HG02938 (cell line): Measurements from ENCODE around the gene ZNF516.
"Not testable (repeated sequence)": the region's sequence is repeated elsewhere in the genome, so short reads cannot be mapped to it uniquely, and the experiment has no call there.

ENCODE experiments used
- ATAC-seq: cut with Tn5 transposase; IDR thresholded peaks from one replicate; pipeline ENCODE4 v1.9.1; 2021; ENCODE audit warnings: mild to moderate bottlenecking, moderate library complexity; ENCODE audit not compliant: unreplicated experiment

The ZNF516 gene

GRCh38 chr18:76474824-76475223 lies 20.2 kb downstream of the ZNF516 start:
- no peak for ATAC-seq

DNA sequence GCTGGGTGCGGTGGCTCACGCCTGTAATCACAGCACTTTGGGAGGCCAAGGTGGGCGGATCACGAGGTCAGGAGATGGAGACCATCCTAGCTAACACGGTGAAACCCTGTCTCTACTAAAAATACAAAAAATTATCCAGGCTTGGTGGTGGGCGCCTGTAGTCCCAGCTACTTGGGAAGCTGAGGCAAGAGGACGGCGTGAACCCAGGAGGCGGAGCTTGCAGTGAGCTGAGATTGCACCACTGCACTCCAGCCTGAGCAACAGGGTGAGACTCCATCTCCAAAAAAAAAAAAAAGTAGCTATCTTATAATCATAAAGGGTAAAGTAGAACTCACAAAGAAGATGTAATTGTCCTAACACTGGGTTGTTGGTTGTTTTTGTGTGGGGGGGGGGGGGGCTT lies 21.5 kb downstream of the ZNF516 start:
- not testable (repeated sequence) for ATAC-seq

DNA sequence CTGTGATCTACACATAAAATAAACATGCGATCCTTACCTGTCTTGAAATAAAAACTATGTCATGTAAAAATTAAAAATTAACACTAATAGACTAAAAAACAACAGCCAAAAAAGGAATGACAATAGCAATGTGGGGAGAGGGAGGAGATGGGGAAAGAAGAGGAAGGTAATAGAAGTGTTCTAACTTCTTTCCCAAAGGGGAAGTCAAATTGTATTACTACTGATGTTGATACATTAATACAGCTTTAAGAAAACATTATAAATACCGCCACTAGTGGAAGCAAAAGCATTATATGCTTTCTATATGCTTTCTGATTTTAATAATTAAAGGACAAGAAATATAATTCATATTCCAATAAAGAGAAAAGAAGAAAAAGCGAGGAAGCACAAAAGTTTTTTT lies 22.2 kb downstream of the ZNF516 start:
- no peak for ATAC-seq

GRCh38 chr18:76471593-76471992 lies 23.4 kb downstream of the ZNF516 start:
- no peak for ATAC-seq

DNA sequence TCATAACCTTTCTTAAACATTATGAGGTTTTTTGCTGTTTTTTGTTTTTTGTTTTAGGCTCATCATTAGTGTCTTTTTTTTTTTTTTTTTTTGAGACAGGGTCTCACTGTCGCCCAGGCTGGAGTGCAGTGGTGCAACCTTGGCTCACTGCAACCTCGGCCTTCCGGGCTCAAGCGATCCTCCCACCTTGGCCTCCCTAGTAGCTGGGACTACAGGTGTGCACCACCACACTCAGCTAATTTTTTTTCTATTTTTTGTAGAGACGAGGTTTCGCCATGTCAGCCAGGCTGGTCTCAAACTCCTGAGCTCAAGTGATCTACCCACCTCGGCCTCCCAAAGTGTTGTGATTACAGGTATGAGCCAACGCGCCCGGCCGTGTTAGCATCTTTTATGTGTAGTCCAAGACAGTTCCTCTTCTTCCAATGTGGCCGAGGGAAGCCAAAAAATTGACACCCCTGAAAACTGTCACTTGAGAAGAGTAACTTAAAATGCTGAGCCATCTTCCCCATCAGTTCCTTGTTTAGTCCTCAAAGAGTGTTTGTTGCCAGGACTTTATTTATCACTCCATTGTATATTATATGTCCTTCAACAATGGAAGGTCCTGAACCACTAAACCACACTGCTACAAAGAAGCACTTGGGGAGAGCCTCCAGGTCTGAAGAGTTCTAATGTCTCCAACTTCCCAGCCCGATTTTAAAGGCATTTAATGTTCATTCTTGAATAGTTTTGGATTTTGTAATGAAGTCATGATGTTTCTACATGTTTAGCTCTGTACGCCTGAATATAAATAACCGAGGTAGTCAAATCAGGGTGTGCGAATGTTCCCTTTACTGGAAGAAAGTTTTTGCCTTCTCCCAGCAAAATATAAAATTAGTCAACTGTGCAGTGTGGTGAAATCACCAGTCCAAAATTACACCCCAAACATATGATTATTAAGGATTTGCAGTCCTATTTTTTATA lies 26.4 kb downstream of the ZNF516 start:
- ATAC-seq, result no peak

DNA sequence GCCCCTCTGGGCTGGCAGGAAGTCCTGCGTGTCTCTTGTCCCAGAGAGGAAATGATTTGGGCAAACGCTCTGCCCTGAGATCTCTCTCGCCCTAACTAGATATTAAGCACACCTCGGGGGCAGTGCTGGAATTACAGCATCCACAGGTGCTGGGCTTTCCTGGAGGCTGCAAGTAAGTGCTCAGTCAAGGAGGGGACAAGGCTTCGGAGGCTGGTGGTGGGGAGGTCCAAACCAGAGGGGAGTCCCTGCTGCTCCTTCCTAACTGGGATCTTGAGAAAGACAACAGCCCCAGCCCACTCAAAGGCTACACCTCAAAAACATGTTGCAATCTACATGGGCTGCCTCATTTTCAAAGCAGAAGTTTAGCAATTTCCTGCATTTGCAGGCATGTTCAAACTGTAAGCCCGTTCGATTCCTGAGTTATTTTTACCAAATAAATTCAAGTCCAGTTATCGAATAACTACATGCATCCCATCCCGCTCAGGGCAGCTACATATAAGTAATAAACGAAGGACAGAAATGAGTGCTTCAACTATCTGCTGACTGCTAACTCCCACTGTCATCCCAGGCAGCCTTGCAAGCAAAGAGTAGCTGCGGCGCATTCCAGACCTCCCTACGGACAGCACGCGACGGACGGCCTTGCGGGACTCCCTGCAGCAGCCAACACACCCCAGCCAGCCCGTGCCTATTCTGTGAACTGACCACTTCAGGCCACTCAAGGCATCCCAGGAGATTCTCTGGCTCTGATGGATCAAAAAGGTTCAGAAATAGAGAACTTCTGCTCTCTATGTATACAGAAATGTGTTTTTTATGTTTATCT lies 27.5 kb downstream of the ZNF516 start:
- peak; percentile 56 for ATAC-seq

- no peak for ATAC-seq
Observed at GRCh38 chr18:76466410-76466991, 28.5 kb downstream of the ZNF516 start.

DNA sequence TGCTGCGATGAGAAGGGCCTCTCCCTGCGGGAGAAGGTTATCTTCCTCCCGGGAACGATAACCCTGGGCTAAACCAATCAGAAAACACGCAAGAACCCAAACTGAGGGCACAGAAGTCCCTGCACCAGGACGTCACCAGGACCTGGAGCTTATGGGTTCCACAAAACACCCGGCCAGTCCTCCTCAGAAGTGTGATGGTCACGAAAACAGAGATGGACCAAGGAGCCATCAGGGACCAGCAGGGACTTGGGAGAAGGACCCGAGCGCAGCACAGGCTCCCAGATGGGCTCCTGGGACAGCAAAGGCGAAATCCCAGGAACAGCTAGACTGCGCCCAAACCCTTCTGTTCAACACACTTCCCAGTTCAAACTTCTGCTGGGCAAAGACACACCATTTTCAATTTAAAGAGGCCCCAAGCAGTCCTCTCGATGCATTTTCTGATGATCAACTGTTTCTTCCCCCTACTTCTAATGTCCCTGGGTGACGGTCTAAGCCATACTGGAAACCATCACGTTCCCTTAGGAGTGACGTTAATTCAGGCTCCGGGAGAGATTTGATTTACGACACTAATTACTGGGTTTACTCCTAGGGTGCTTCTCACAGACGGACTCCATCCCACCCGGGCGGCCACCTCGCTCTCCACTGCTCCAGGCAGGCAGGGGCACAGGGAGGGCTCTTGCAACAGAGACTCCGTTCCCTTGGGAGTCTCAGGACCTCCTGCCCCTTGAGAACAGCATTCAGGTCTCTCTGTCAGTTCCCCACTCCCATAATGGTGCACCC lies 29.2 kb downstream of the ZNF516 start:
- ATAC-seq, result no peak

- no peak for ATAC-seq
Observed at GRCh38 chr18:76464281-76465259, 30.5 kb downstream of the ZNF516 start.

DNA sequence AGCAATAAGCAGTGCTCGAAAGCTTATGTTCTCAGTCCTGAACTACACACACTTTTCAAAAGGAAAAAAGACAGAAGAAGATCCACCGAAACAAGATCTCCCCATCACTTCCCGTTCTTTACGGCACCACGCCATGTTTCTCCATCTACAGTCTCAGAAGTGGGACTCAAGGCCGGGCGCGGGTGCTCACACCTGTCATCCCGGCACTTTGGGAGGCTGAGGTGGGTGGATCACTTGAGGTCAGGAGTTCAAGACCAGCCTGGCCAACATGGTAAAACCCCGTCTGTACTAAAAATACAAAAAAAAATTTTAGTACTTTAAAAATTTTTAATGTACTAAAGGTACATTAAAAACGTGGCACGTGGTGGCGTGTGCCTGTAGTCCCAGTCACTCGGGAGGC lies 31.2 kb downstream of the ZNF516 start:
- ATAC-seq, result no peak

DNA sequence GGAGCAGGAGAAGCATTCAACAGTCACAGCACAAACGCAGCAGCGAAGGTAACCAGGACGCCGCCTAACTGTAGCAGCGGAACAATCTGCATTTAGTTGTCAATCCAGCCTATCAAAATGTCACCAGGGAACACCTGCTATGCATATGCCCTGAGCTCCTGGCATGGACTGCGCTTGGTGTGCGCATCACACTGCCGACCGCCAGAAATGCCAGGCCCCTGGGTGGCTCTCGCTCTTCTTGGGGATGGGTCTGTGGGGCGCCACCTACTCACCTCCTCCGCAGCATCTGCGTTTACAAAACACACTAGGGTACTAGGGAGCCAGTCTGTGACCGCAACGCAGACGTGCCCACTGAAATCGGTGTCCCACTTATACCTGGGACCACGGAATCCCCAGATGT lies 31.7 kb downstream of the ZNF516 start:
- no peak for ATAC-seq

DNA sequence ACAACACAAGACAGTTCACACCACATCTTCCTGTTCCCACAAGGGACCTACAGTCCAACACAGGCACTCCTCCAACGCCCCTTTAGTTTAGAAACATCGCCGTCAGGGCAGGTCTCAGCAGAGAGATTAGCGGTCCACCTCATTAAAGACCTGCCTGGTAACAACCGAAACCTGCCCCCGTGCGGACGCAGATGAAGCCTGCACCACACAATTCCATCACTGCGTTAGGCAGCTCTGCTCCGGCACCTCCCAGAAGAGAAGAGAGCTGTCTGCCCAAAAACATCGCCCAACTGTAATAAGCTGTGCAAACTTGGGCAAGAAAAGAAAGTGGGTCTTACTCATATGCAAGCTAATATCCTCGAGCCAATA lies 32.7 kb downstream of the ZNF516 start:
- ATAC-seq, result no peak

DNA sequence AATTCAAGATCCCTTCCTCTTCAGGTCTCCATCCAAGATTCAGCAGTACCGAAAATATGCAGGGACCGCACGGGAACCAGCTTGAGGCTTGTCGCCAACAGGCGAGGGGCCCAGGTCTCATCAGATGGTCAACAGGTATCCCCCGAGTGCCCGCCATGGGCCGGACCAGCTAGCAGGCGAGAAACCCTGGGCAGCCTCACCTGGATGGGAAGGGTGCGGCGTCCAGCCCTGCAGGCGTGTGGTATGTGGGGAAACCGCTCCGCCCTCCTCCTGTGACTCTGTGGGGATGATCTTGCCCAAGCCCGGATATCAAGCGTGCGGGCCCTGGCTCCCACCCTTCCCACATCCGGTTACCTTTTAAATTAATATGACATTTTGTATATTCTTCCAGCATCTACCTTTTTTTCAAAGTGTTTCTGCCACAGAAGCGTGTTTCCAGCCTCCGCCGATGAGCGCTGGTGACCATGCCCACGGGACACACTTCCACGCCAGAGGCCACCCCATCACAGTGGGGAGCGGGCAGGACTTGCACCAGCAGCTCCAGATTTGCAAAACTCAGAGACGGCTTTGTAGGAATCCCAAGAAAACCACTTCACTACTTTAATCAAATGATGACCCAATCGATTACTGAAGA lies 33.2 kb downstream of the ZNF516 start:
- no peak for ATAC-seq

DNA sequence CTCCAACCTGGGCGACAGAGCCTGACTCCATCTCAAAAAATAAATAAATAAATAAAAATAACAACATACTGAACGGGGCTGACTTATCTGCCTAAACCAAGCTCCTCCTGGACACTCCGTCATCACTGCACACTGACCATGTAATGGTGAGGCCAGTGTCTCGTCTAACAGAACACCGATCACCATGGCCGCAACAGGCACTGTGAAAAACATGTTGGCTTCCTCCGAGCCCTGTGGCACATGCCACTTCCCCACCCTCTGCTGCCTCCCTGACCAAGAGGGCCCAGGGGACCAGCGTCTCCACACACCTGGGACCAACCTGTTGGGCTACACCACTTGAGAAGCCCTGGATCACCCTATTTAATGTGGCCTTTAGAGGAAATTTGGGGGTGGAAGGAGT lies 33.9 kb downstream of the ZNF516 start:
- ATAC-seq, result no peak

DNA sequence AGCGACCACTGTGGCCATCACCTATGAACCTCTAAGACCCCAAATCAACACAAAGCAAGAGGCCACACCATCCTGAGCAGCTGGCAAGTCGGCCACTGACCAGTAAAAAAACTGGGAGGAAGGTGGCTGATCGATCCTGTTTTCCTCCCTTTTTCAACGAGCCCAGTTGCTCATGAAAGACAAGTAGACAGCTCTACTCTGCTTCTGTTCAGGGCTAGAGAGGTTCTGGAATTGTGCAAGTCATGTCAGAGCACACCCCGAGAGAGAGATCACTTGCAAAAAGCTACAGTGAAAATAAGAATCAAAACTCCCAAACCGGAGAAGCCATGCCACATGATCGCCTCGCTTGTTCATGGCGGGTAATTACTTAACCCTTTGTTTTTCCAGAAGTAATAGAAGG lies 34.6 kb downstream of the ZNF516 start:
- ATAC-seq, result no peak

- no peak for ATAC-seq
Observed at GRCh38 chr18:76459687-76460350, 35.2 kb downstream of the ZNF516 start.

DNA sequence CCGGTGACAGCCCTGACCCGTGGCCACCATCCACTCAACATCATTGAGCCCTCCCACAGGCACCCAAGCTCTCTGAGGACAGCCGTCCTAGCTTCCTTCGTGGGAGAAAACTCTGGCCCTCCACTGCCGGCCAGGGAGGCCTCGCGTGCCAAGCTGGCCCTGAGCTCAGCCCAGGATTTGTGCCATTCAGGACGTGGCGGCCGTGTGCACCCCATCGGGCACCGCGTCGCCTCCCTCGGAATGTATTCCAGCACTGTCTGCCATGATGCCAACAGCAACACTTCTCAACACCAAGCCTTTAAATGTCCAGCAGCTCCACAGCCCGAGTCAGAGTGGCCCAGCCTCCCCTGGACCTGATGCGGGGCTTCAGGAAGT lies 35.7 kb downstream of the ZNF516 start:
- no peak for ATAC-seq

DNA sequence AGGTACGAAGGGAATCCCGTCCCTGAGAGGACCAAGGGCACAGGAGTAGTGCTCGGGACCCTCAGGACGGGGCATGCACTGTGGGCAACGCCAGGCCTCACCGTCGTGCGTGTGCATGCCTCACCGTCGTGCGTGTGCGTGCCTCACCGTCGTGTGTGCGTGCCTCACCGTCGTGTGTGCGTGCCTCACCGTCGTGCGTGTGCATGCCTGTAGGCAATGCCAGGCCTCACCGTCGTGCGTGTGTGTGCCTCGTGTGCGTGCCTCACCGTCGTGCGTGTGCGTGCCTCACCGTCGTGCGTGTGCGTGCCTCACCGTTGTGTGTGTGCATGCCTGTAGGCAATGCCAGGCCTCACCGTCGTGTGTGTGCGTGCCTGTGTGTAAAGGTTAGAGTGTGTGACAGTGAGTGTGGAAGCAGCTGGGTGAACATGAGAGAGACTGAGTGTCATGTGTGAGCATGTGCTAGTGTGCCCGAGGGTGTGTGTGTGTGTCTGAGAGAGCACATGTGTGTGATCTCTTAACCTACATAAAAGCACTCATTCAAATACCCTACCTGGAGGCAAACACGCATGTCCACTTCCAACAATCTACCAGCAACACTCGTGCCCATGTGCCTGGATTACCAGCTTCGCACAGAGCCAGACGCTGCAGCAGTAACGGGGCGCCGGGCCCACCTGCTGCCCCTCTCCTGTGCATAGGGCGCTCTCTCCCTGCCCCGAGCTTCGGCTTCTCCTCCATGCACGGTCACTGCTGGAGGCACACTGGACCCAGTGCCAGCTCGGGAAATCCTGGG lies 36.3 kb downstream of the ZNF516 start:
- no peak for ATAC-seq
